NCI-H2227 treated with DMSO at 0.1 percent for 48 hours (cell line): ENCODE measurements around the gene ZNG1B.
"Not testable (repeated sequence)": the region's sequence is repeated elsewhere in the genome, so short reads cannot be mapped to it uniquely, and the experiment has no call there.

Experiments
- DNase-seq: peaks from one replicate; lab custom pipeline; 2025; lab: John Stamatoyannopoulos, UW

ZNG1B gene

DNA sequence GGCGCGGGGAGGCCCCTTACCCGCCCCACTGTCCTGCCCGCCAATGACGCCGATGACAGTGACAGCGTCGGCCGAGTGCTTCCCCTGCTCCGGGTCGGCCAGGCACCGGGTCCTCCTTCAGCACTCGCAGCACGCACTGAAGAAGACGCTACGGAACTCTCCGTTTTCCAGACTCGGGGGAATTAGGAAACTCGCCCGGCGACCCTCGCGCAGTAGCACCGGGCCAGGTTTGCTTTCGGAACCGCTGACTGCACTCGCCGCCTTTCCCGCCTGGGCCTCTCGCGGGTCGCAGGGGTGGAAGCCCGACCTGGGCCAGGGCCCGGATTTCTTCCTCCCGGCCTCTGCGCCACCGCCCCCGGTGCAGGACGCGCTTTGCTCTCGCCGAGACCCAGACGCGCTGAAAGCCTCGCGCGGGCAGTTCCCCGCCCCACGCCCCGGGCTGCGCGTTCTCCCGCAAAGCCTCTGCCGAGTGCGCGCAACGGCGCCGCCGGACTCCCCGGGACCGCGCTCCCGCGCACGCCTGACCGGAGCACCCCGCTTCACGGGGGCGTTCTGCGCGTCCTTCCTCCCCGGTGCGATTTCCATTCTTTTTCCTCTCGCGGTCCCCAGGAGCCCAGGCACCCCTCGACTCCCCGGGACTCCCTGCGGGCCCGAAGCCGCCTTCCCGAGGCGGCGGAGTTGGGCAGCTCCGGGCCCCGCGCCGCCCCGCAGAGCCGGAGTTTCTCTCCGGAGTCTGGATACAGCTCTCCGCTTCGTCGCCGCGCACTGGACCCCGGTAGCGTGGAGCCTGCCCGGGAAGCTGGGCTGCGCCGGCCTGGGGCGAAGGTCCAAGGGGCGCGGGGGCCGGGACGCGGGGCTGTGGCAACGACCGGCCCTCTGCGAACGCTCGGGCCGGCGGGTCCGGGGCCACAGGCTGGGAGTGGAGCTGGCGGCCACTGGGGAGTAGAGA lies 65.9 kb downstream of the ZNG1B start:
- not testable (repeated sequence) for DNase-seq

DNA sequence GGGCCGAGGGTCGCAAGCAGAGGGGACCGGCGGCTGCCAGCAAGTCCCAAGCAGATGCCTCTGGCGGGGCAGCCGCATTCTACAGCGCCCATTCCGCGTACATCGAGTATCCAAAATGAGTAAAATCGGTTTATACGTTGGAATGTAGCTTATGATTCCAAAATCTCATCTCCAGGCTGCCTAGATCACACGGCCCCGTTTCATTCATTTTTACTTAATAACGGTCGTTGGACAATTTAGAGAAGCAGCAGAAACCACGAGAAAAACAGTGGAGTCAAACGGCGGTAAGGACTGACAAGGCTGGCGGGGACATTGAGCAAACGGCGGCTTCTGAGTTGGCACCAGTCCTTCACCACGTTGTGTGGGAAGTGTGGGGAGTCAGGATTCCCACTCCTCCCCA lies 66.6 kb downstream of the ZNG1B start:
- not testable (repeated sequence) for DNase-seq

DNA sequence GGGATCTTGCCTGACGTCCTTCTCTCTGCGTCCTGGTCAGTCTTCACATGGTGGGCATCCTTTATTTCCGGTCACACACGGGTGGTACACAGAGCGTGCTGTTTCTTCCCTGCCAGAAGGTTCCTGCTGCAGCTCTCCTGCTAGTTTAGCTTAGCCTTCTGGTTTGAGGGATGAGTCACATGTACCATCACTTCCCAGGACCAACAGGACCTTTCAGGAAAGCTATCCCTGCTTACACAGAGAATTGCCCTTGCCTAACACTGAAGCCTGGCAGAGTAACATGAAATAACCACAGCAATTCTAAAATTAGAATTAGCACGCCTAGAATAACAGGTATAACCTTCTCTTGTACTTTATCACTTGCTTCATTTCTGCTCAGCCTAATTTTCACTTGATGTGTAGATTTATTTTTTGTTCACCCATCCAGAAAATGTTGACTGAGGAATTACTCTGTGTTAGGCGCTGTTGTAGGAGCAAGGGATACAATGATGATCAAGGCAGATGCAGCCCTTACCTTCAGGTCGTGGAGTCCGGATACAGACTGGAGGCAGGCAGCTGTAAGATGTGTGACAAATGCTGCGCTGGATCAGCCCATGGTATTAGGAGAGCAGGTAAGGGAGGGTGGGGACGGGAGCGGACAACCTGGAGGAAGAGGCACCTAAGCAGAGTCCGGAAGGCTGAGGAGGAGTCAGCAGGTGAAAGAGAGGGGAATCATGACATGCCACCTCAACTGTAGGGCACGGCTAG lies 70.1 kb downstream of the ZNG1B start:
- not testable (repeated sequence) for DNase-seq

DNA sequence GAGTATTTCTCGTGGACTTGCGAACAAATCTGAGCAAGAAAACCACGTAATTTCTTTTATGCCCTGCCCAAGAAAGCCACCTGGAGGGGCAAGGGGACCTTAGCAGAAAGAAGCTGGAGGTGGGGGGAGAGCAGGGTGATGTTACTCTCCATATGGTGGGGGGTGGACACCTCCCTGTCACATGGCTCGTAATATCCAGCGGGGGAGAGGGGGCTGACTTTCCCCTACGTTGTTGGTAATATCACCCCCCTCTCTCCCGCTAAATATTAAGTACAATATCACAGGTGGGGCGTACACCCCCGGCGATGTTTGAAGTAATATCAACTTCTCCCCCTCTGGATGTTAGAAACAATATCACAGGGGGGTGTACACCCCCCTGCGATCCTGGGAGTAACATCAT lies 70.7 kb downstream of the ZNG1B start:
- not testable (repeated sequence) for DNase-seq

DNA sequence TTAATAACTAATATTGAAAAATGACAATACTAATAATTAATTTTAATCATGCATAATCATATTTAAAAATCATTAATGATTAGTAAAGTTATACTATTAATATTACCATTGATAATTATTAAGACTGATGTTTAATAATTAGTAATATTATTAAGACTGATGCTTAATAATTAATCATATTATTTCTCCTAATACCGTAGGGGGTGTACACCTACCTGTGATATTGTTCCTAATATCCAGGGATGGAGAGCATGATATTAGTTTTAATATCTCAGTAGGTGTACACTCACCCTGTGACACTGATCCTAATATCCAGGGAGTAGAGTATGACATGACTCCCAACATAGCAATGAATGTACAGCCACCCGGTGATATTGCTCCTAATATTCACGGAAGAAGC lies 73.4 kb downstream of the ZNG1B start:
- not testable (repeated sequence) for DNase-seq

DNA sequence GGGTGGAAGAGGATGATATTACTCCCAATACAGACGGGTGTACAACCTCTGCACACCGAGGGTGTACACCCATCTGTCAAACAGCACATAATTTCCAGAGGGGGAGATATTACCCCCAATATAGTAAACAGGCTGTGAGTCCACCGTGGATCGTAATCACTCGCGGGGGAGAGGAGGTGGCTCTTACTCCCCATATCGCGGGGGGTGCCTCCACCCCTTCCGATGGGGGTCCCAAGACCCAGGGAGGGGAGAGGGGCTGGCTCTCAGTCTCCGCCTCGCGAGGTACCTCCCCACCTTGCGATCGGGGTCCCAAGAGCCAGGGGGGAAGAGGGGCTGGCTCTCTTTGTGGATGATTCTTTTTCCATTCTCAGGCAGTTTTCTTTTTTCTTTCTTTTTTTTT lies 74.4 kb downstream of the ZNG1B start:
- not testable (repeated sequence) for DNase-seq

DNA sequence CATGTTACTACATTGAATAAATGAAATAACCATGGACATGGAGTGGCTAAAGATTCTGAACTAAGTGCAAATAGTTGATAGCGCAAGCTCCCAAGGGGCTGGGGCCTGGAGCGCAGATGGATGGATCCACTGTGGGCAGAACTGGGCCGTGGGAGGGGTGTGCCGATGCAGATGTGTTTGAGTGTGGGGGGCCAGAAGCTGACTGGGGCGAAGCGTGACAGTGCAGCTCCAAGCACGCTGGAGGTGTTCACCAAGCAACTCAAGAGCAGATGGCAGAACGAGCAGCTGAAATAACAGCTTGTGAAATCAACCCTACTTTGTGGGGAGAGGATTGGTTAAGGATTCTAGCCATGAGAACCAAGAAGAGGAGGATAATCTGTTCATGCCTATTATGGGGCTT lies 78.0 kb downstream of the ZNG1B start:
- not testable (repeated sequence) for DNase-seq

DNA sequence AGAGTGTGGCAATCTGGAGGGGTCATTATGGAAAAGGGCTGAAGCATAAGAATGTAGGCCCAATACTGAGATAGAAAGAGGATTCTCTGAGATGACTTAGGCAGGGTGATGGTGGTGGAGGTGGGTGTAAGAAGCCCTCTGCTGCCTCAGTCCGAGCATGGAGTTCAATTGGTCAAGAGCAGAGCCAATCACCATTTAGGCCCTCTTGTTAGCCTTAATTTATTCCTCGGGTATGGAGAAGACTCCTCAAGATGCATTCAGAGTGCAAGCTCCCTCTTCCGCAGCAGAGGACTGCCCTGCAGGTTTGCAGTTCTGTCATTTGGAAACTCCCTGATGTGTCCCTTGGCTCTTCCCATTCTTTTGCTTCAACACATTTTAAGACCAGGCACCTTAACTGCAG lies 78.5 kb downstream of the ZNG1B start:
- DNase-seq = not testable (repeated sequence)

DNA sequence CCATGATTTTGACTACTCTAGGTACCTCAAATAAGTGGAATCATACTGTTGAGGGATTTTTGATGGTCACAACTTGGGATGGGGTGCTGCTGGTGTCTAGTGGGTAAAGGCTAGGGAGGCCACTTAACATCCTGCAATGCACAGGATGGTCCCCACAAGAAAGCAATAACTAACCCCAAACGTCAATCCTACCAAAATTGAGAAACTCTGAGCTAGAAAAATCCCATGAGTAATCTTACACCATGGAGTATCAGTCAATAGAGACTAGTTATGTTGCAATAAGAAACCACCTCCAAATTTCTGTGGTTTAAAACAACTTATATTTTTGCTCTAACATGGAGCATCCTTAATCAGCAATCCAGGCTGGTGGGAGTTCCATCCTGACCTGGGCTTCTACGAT lies 79.5 kb downstream of the ZNG1B start:
- not testable (repeated sequence) for DNase-seq

DNA sequence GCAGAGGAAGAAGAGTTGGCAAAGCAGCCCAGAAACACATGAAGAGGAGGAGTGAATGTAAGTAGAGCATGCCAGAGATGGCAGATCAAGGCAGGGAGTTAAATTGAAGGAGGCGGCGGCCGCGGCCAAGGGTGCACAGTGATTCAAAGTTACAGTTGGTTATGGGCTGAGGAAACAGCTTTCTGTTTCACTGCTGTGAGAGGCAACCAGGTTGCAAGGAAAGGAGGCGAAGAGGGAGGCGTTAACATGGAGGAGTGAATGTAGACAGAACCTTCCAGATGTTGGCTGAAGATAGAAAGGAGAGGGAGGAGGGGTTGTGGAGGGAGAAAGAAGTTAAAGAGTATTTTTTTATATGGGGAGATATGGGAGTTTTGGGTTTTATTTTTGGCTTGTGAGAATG lies 83.3 kb downstream of the ZNG1B start:
- not testable (repeated sequence) for DNase-seq

DNA sequence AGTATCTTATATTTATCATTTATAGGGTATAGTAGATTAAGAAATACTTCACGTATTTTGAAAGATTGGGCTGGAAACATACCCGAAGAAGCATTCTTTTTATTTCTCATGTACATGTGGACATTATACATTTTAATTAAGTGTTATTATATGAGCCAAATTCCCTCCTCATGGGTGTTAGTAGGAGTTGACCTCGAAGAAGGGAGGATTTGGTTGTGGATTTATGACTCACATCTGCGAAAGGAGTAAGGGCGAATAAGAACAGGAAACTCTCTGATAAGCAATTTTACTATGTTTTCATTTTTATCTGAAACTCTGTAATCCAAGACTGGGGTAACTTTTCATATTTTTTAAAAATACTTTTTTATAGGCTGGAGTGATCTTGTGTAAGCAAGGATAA lies 84.0 kb downstream of the ZNG1B start:
- DNase-seq = not testable (repeated sequence)

DNA sequence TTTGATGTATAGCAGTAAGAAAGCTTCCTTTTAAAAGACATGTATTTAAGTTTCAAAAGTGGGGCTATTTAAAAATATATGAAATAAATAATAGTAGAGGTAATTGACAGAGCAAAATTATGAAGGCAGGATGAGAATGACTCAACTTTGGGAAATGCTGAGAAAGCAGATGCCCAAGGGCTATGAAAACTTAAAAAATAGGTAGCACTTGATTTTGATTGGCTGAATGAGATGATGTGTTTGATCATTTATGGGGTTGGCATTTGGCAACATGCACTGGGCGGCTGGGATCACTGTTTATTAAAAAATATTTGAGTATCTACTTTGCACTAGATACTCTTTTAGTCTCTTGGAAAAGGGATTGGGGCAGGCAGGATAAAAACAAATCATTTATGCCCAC lies 87.5 kb downstream of the ZNG1B start:
- DNase-seq = not testable (repeated sequence)

DNA sequence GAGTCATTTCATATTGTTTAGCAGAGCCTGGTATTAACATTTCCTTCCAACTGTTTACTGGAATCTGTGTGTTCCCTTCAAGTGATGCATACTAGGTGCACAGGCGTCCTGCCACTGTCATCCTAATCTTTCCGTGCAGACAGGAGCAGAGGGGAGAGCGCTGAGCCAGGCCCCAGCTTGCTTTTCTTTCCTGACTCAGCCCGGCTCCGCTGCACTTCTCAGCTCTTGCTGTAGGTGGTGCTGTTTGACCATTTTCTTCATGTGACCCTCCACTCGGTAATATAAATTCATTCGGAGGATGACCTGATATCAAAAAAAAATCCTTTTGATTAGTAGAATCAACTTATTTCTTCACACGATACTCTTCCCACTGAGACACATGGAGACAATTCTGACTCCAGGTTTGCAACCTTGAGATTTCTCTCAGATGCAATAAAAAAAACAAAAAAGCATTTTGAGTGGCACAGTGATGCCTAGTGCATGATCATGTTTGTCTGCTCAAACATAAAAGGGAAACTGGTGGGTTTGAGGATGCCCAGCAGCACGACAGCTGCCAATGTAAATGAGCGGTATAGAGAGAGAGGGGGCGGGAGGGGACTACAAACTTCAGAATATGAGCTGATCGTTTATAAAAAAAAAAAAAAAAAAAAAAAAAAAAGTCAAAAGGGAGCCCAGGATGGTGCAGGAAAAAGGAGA lies 90.0 kb downstream of the ZNG1B start:
- DNase-seq = not testable (repeated sequence)

DNA sequence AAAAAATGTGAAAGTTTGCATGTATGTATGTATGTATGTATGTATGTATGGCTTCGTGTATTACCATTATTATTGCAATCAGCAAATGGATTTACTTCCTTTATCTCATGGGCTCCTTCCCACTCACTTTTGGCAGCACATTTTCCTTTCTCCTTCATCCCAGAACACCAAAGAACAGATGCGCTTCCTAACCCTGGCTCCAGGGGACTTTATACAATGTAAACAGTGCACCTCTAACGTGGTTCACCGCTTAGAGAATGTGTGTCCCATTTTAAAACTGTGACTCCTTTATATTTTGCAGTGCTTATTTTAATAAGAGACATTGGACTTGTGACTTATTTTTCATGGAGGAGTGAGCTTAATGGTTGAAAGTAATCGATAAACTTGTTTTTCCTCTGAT lies 90.6 kb downstream of the ZNG1B start:
- DNase-seq = not testable (repeated sequence)

DNA sequence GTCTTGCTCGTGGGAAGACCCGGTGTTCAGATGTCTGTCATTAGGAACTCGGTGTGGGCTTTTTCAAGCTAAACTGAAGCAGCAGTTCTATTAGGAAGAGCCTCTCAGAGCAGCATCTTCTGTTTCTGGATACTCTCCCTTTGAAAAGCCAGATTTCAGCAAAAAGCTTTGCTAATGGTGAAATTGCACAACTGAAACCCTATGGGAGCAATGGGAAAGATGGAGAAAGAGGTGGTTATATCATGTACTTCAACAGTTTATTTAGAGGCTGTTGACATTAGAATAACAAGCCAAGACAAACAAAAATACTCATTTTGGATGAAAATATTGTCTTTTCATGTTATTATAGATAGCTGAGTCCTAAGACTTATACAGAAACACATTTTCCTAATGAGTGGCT lies 91.4 kb downstream of the ZNG1B start:
- not testable (repeated sequence) for DNase-seq

DNA sequence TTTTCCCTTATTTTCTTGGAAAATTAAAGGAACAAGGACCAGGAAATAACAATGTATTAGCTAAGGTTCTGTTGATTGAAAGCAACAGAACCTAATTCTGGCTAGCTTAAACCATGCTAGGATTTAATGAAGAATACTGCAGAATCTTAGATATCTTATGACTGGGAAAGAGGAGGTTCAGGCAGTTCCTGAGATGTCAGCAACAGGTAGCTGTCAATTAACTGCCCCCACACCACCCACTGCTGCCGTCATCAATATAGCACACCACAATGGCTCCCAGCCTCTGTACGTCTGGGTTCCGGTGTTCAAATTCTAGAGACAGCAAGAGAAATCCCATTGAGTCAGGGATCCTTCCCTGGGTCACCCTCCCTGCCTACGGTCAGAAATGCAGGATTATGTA lies 95.5 kb downstream of the ZNG1B start:
- DNase-seq = not testable (repeated sequence)

DNA sequence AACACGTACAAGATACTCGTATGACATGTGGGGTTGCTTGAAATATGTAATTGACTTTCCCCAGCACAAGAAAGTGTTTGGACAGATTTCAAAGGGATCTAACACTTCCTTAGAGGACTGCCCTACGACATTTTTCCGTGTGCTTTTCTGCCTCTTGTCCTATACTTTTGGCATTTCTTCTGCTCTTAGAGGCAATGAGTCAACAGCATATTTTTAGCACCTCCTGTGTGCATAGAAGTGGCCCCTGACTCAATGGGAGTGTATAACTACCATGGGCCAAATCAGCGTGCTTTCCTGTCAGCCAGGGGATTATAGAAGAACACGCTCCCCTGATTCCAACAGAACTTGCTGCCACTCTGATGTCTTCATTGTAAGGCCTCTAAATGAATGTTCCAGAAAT lies 99.1 kb downstream of the ZNG1B start:
- DNase-seq = not testable (repeated sequence)

DNA sequence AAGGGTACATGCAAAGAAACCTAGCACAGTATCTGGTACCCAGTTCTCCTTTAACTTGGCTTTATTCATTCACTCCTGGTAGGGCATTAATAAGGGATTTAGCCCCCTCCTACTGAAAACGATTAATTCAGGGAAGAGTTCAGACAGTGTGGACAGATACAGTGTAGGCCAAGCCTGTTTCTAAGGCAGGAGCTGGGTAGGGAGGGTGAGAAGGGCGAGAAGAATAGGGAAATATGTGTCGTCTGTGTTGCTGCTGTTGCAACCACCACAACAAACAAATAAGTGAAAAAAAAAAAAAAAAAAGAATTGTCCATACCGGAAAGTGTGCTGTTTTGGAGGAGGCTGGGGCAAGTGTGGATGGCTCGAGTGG lies 103.3 kb downstream of the ZNG1B start:
- not testable (repeated sequence) for DNase-seq

DNA sequence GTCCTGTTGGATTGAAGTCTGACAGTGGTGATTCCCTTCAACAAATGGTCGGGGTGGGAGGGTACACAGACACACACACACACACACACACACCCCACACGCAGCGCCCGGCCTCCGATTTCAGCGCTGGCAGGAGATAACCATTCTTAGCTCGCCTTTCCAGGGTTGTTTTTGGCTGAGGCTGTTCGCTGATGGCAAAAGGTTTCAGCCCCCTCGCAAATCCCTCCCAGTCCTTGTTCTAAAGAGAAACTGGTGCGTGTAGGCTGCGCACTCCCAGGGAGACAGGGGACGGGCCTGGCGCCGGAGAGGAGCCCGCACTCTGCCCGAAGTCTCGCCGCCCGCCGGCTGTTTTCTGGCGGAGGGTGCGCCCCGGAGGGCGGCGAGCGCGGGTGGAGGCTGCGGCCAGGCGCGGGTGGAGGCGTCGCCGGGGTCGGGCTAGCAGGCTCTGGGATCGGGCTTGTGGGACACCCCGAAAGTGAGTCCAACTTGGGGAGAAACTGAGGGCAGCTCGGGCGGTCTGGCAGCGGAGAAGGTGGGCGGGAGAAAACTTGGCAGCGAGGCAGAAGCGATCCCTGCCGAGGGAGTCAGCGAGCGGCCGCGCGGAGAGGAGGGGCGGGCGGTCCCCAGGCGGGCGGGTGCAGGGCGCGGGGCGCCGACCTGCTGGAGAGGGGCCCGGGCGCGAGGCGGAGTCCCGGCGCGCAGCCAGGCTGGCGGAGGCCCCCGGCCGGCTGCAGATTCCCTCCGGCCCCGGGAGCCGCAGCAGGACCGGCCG lies 103.9 kb downstream of the ZNG1B start:
- not testable (repeated sequence) for DNase-seq

DNA sequence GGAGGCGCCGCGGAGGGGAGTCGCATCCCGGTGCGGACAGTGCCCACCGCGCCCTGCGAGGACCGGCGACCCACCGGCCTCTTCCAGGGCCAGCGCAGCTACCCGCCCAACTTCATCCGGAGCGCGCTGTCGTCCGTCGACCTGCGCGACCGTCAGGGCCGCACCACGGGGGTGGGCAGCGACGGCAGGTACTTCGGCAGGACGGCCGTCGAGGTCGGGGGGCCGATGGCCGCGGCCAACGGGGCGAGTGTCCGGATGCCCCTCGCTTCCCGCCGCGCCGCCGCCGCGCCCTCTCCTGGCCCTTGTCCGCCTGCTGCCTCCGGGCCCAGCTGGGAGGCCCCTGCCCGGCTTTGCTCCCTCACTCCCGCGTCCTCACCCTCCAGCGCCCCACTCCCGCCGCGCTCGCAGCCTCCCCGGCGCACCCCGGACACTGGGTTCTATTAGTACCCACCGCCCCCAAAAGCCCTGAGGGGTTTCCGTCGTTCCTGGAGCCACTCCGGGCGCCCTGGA lies 104.5 kb downstream of the ZNG1B start:
- not testable (repeated sequence) for DNase-seq

DNA sequence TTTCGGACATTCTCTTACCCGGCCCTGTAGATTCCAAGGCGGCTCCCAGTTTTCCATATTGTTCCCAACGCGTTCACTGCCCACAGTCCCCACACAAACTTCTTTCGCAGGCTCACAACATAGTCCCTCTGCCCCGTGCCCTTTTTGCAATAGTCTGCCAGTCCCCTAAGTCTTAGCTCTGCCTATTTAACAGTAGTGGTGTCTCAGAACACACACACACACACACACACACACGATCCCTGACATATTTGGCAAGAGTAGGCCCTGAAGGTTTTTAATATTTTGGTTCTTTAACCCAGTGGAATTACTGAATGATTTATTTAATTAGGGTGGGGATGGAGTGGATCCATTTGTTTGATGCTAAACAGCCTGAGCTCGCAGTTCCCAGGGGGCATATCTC lies 105.0 kb downstream of the ZNG1B start:
- DNase-seq = not testable (repeated sequence)
